K562 (cell line): Measurements from ENCODE around the gene SIGLEC14. TPM values are rescaled to one million over a fixed set of nuclear protein-coding genes. Genes with fewer than 3 reads are reported as not detected.

Experiments used
- ARNT ChIP-seq, 2 experiments: fragments of 450-650 bp; IDR thresholded peaks; 2 replicates each; pipeline ENCODE4 v1.6.1; 2016; ENCODE audit warnings: mild to moderate bottlenecking in 1 of 2
- KLF16 ChIP-seq: IDR thresholded peaks from 2 replicates; pipeline ENCODE4 v1.6.1; 2016; ENCODE audit warnings: antibody characterized with exemption
- MEIS2 ChIP-seq: fragments of 450-650 bp; IDR thresholded peaks from 2 replicates; pipeline ENCODE4 v1.6.1; 2014; ENCODE audit warnings: mild to moderate bottlenecking; ENCODE audit not compliant: partially characterized antibody
- NR1H2 ChIP-seq: sonication (generic); formaldehyde crosslinking; IDR thresholded peaks from 2 replicates; pipeline ENCODE4 v1.4.0; 2020; ENCODE audit warnings: mild to moderate bottlenecking, missing genetic modification reagents
- SRSF7 ChIP-seq: fragments of 200-400 bp; formaldehyde crosslinking; optimal IDR thresholded peaks from 2 replicates; pipeline ENCODE3; 2017; ENCODE audit warnings: mild to moderate bottlenecking, low read depth, low read length
- ZBTB40 ChIP-seq, 2 experiments: fragments of 450-650 bp in 1 of 2; sonication (generic) in 1 of 2; formaldehyde crosslinking in 1 of 2; IDR thresholded peaks; 2 replicates each; pipeline versions ENCODE4 v1.7.1 to v1.9.0; 2016 to 2022; ENCODE audit warnings: inconsistent platforms in 1 of 2, mild to moderate bottlenecking in 1 of 2, missing genetic modification reagents in 1 of 2
- ZNF318 ChIP-seq, 2 experiments: fragments of 450-650 bp; IDR thresholded peaks; 2 replicates each; pipeline ENCODE4 v1.6.1; 2016; ENCODE audit warnings: mild to moderate bottlenecking in 2 of 2, borderline replicate concordance in 1 of 2, low read depth in 1 of 2, moderate library complexity in 1 of 2
- polyA plus RNA-seq, 8 experiments: library from polyadenylated mRNA; depleted of rRNA in 4 of 8; stranded (reverse) in 5 of 8; unstranded in 3 of 8; fragments of >200 nt; fragmentation: Nextera tagmentation in 2 of 8; fragmentation: Illumina TruSeq in 1 of 8; extraction: Ambion mirVana in 2 of 8; extraction: Trizol in 1 of 8; gene quantifications; 2 replicates each; pipeline versions ENCODE4 v1.2.1 to v1.2.3, GENCODE V29; 2011 to 2014; ENCODE audit warnings: inconsistent platforms in 1 of 8, missing spikeins in 1 of 8
- total RNA-seq, 7 experiments: library from RNA; depleted of rRNA in 6 of 7; stranded (reverse); fragments of >200 nt in 6 of 7; fragmentation: Illumina TruSeq in 2 of 7; extraction: Trizol in 2 of 7; gene quantifications; 2 replicates each; pipeline versions ENCODE4 v1.2.1 to v1.2.3, GENCODE V29; 2011 to 2021; ENCODE audit warnings: low replicate concordance in 1 of 7

SIGLEC14 gene
- total and polyA plus RNA-seq, 9 of the 15 experiments (the other 6 are each of a cell fraction or from before 2014, with no cell fraction given), result not detected

GRCh38 chr19:51607920-51608562 is 38.6 kb downstream of the SIGLEC14 start (continued):
- TF ChIP-seq ZNF318 (IDR thresholded peaks at IDR 0.05; ENCODE audit: borderline replicate concordance in 1 of 2, low read depth in 1 of 2), result no peak
- TF ChIP-seq ARNT (IDR thresholded peaks at IDR 0.05), result peak in 1 of 2 experiments; percentile 65; a peak in 1 of 4 replicates
- TF ChIP-seq KLF16, result 0 out of 2 replicates have a peak, but pooled peaks have one; percentile 39
- no peak for TF ChIP-seq SRSF7
- peak; percentile 52 for TF ChIP-seq ZBTB40 (IDR thresholded peaks at IDR 0.05)
- TF ChIP-seq ZBTB40 (CRISPR knock-in tag; IDR thresholded peaks at IDR 0.05), result peak; percentile 65
- TF ChIP-seq MEIS2, result no peak
- TF ChIP-seq NR1H2 (CRISPR knock-in tag), result no peak
